Coronary artery (tissue), 2 donors: Measurements from ENCODE around the gene SLC3A2.

Source experiments
- DNase-seq: peaks from one replicate; pipeline ENCODE4 v3.0.0-alpha.2; 2017; ENCODE audit warnings: low spot score
- H3K27ac ChIP-seq, 2 donors: fragments of 200-600 bp; sonication (generic); one replicate each; pipeline ENCODE4 v1.5.1; 2016 to 2019
- H3K4me3 ChIP-seq: fragments of 200-600 bp; sonication (generic); 2 replicates; pipeline ENCODE4 v1.5.1; 2016; ENCODE audit warnings: mild to moderate bottlenecking, moderate library complexity
- TF ChIP-seq, protein P1 (sequence below): fragments of 200-600 bp; sonication (generic); IDR thresholded peaks from one replicate; pipeline ENCODE4 v1.5.1; 2019; ENCODE audit warnings: antibody characterized with exemption

SLC3A2 gene

DNA sequence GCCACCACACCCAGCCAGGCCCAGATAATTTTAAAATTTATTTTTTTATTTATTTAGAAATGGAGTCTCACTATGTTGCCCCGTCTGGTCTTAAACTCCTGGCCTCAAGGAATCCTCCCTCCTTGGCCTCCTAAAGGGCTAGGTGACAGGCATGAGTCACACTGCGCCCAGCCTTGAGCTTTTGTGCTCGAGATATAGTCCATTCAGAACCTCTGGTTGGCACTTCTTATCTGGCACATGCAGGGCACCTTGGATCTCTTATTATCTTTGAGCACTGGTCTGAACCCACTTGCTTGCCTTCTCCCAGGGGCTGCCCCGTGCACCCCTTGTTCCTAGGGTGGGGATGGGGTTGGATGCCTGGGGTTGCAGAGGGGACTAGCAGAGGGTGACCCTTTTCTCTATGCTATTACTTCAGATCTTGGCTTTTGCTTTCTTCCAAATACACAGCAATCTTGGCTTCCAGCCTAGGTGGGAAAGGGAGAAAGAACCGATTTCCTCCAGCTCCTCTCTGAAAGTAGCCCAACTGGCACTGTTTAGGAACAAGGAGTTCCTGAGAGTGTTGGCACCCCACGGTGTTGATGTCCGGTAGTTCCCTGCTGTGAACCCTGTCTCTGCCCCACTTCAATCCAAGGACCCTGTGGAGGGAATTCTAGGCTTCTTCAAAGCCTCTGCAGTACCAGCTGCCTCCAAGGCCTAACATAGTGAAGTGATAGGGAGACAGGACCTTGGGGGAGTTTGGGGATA is 1.3 kb upstream of the SLC3A2 start:
- TF ChIP-seq, protein P1, sequence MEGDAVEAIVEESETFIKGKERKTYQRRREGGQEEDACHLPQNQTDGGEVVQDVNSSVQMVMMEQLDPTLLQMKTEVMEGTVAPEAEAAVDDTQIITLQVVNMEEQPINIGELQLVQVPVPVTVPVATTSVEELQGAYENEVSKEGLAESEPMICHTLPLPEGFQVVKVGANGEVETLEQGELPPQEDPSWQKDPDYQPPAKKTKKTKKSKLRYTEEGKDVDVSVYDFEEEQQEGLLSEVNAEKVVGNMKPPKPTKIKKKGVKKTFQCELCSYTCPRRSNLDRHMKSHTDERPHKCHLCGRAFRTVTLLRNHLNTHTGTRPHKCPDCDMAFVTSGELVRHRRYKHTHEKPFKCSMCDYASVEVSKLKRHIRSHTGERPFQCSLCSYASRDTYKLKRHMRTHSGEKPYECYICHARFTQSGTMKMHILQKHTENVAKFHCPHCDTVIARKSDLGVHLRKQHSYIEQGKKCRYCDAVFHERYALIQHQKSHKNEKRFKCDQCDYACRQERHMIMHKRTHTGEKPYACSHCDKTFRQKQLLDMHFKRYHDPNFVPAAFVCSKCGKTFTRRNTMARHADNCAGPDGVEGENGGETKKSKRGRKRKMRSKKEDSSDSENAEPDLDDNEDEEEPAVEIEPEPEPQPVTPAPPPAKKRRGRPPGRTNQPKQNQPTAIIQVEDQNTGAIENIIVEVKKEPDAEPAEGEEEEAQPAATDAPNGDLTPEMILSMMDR: no peak
- Histone ChIP-seq H3K4me3 (peak overlapping the region; percentile 91), H3K27ac (peak overlapping the region; percentile 97 to 99)
- DNase-seq: no peak

DNA sequence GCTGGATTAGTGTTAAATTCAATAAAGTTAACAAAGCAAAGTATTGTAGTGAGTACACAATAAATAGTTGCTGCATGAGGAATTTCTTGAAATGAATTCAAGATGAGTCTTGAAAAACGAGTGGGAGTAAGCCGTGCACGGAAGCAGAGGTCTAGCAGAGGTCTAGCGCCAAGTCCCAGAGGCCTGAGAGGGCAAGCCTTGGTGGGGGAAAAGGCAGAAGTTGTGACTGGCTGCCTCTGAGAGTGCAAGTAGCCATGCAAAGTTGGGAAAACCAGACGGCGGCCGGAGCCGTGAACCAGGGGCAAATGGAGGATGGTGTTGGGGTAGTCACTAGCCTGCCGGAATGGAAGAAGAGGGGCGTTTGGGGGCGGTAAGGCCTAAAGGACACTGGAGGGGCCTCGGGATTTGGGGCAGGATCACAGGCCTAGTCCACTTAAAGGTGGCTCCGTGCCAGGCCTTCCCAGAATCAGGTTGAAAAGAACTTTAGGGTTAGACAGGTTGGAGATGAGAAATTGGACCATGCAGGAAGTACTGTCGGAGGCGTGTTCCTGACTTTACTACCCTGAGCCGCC is 379 bp upstream of the SLC3A2 start:
- TF ChIP-seq, protein P1: no peak
- Histone ChIP-seq H3K4me3 (peak overlapping the region; percentile 91), H3K27ac (peak overlapping the region; percentile 97 to 99)
- DNase-seq: peak; percentile 94

DNA sequence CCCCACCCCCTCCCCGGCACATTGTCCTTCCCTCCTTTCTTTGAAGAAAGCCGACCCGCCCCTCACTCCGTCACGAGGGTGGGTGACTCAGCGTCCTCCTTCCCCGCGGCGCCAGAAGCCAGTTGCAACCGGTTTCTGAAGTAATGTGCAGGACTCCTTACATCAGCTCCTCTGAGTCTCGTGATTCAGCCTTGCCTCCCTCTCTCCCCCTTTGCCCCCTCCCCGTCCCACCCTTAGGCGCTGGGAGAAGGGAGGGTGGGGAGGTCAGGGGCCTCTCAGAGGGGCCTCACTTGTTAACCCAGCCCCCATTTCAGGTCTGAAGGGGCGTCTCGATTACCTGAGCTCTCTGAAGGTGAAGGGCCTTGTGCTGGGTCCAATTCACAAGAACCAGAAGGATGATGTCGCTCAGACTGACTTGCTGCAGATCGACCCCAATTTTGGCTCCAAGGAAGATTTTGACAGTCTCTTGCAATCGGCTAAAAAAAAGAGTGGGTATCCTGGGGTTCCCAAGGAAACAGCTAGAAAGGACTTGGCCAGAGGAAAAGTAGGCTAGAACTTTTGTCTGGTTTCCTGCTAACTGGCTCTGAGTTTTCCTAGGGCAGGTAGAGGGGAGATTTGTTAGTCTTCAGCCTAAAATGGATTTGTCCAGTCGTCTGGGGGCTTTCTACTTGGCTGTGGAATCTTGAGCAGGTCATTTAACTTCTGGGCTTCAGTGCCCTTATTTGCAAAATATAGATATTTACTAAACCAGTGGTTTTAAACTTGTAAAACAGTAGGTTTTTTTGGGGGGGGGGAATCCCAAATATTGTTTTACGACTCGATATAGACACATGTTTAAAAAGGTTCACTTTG is 1.1 kb downstream of the SLC3A2 start:
- H3K27ac ChIP-seq: peak overlapping the region; percentile 97 to 99

DNA sequence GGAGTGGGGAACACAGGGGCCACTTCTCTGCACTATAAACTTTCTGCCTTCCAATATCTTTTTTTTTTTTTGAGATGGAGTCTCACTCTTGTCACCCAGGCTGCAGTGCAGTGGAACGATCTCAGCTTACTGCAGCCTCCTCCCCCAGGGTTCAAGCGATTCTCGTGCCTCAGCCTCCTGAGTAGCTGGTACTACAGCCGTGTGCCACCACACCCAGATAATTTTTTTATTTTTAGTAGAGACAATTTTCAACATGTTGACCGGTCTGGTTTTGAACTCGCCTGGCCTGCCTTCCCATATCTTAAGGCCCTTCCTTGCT is 1.7 kb downstream of the SLC3A2 start:
- TF ChIP-seq, protein P1: no peak
- DNase-seq: no peak
- Histone ChIP-seq H3K4me3 (peak overlapping the region; percentile 91), H3K27ac (peak overlapping the region; percentile 97 to 99)

More for the DNA sequence above, 1.1 kb downstream of the SLC3A2 start:
- H3K4me3 ChIP-seq: peak overlapping the region; percentile 91
- TF ChIP-seq, protein P1: no peak
- DNase-seq: peak; percentile 99

DNA sequence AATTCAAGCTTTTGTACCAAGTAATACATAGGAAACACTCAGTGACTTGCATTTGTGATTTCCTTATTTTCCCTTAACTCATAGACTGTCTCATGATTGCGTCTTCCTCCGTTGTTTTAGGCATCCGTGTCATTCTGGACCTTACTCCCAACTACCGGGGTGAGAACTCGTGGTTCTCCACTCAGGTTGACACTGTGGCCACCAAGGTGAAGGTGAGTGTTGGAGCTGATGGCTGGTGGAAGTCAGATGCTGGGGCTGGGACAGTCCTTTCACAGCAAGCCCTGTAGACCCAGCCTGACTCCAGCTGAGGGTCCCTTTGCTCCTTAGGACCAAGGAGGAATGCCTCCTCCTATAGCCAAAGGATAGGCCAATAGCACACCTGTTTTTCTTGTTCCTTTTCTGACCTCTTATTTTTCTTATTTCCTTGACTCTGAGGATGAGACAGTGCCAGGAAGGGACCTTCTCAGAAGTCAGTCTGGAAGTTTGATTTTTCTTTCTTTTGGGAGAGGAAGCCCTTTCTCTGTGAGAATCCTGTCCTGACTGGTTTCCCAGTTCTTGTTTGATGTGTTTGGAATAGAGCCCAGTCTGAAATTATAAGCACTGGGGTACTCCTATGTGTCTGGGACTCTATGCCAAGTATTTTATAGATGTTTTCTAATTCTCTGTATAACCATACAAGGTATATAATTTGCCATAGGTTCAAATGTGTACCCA is 2.2 kb downstream of the SLC3A2 start:
- no peak for DNase-seq
- TF ChIP-seq, protein P1: no peak
- H3K27ac ChIP-seq: peak overlapping the region; percentile 97 to 99
- H3K4me3 ChIP-seq: peak overlapping the region; percentile 91

DNA sequence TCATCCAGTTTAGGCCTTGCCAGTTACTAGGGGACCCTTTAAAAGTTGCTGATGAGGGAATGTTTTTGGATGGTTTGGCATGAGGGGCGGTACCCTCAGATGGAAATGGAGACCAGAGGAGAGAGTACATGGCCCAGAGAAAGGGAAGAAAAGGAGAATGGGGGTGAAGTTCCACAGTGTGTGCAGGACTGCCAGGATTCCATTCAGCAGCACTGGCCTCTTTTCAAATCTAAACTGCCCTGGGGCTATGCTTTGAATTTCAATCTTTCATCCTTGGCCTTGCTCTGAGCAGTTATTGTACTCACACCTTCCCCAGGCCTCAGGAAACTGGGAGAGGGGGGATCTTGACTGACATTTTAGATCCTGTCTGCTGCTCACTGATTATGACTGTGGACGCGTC is 3.0 kb downstream of the SLC3A2 start:
- TF ChIP-seq, protein P1: no peak
- no peak overlapping the region for H3K27ac ChIP-seq

More for the DNA sequence above, 3.0 kb downstream of the SLC3A2 start:
- peak overlapping the region; percentile 91 for H3K4me3 ChIP-seq
- DNase-seq: no peak
